GM19351 (cell line): ENCODE data around the gene OR2W3.

Source experiments
- ATAC-seq: cut with Tn5 transposase; IDR thresholded peaks from one replicate; pipeline ENCODE4 v1.9.1; 2021; ENCODE audit warnings: mild to moderate bottlenecking, moderate library complexity; ENCODE audit not compliant: unreplicated experiment

Gene OR2W3

DNA sequence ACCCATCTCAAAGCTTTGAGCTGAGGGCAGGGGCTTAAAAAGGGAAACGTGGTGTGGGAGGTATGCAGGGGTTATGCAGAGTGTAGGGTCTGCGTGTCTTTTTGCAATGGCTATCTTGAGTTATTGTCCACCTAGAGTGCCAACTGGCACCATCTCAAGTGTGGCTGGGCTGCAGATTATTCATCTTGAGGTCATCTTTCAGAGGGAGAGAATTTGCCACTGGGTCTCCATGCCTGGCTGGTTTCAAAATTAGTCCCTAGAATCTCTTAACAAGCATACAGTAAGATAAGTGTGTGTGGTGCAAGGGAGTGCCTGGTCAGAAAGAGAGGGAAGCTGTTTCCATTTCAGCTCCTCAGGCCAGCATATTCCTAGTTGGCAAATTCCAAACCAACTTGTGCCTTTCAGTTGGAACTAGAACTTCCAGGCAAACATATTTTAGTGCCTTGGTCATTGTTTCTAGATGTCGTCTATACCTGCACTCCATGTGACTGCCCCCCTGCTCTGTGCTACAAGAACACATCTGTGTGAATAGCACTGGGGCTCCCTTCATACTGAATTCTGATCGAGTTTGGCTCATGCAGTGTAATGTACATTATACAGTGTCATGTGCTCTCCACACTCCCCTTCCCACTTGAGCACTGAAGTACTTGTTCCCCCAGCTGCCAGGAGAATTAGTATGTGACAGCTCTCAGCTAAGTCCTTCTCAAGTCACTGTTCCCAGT lies 19.7 kb downstream of the OR2W3 start:
- ATAC-seq, result no peak

DNA sequence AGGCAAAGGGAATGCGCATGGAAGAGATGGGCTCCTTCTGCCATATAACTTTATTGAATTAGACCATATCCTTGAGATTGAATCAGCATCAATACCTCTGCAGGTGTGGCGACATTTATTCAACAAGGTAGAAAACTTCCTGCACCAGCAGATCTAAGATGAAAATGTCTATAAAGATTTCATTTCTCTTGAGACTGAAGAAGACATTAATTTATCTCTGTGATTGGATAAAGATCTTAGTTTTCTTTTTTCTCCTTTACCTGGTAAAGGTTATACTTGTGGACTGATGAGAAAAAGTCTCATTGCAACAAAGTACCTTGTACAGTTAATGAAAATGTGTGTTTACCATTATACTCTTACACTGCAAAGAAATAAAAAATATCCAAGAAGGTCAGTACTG lies 24.6 kb downstream of the OR2W3 start, which contains the start of gene OR2T8:
OR2T8 (plus strand) TSS at position 301 of the 400 bp plus-strand sequence. CDS start 766 bp downstream, outside the sequence.
- no peak for ATAC-seq

DNA sequence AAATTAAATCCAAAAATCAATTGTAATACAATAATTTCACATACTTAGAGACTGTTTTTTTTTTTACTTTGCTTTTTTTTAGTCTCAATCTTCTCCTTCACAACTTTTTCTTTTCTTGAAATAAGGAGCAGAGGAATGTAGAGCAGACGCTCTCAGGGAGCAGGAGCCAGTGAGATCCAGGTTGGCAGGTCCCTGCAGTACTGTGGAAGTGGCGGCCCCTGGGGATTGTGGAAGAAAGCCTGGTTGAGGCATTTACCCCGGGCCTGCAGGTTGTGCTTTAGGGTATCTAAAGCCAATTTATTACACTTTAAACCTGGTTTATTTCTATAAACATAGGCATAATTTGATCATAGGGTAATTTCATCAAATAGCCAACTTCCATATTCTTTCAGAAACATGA lies 28.6 kb downstream of the OR2W3 start:
- no peak for ATAC-seq

DNA sequence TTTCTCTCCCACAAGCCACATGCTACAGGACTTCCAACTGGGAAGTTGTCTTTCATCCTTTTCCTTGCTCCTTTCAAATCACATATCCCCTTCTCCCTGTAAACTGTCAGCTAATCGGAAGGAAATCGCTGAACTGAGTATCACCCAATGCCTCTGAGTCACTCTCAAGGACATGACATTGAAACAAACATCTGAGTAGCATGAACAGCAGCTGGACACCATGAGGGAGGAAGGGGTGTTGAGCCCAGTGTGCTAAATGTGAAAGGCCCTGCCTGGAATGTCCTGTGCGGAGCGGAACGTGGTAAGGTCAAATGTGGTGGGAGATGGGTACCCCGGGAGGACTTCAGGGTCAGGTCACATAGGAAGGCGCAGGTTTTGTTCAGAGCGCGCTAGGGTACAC lies 29.5 kb downstream of the OR2W3 start, which contains the start of gene OR2AJ1:
OR2AJ1 (plus strand) TSS at position 22 of the 400 bp plus-strand sequence. CDS start 8,880 bp downstream, outside the sequence.
- ATAC-seq, result no peak

DNA sequence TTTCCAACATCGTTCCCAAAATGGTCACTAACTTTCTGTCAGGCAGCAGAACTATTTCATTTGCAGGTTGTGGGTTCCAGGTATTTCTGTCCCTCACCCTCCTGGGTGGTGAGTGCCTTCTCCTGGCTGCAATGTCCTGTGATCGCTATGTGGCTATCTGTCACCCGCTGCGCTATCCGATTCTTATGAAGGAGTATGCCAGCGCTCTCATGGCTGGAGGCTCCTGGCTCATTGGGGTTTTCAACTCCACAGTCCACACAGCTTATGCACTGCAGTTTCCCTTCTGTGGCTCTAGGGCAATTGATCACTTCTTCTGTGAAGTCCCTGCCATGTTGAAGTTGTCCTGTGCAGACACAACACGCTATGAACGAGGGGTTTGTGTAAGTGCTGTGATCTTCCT lies 38.6 kb downstream of the OR2W3 start:
- ATAC-seq, result no peak

DNA sequence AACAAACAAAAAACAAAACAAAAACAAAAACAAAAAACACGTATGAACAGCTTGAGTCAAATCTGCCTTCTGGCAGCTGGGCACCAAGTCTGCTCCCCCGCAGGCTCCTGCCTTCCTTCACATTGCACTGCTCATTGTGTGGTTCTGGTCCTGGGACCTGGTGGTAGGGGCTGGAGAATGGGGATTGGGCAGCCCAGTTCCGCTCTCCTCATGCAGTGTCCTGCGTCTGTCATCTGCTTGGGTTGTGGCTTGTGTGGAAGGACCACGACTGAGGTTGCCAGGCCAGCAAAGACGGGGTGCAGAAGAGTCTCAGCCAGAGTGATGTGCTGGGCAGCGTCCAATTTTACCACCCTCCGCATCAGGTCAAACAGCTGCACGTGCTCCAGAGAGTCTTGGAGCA lies 40.4 kb downstream of the OR2W3 start:
- no peak for ATAC-seq

DNA sequence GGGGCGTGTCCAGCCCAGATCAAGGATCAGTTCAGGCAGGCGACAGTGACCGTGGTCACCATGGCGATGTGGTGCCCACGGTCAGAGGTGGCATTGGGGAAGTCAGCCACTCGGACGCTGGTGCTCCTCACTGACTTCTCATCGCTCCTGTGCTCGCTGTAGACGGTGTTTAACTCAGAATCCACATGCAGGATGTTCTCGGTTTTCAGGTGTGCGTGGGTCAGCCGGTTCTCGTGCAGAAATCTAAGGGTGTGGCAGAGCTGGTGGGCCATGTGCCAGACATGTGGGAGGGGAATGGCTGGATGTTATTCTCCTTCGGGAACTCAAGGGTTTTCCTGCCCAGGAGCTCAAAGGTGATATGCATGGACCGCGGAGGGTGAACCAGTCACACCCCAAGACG lies 41.0 kb downstream of the OR2W3 start:
- ATAC-seq, result no peak

DNA sequence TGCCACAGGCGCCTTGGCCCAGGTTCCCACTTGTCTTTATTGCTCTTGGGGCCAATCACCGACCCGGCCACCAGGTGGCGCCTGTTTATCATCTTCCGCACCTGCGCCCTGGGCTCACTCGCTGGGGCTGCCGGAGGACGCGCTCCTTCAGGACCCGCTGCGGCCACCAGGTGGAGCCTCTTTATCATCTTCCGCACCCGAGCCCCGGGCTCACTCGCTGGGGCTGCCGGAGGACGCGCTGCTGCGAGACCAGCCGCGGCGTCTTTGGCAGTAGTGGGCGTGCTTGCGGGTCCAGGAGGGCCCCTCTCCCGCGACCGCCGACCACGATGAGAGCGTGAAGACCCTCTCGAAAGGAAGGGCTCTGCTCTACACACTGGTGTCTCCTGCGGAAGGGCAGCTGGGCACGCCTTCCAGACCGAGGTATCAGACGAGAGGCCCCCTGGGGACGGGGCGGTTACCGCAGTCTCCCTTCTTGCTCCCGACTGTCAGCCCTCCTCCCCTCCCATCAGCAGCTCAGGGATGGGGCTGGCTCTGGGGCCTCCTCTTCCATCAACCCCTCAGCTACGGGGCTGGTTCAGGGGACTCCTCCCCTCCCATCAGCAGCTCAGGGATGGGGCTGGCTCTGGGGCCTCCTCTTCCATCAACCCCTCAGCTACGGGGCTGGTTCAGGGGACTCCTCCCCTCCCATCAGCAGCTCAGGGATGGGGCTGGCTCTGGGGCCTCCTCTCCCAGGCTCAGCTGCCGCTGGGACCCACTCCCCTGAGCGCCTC lies 41.8 kb downstream of the OR2W3 start:
- peak; percentile 99 for ATAC-seq

DNA sequence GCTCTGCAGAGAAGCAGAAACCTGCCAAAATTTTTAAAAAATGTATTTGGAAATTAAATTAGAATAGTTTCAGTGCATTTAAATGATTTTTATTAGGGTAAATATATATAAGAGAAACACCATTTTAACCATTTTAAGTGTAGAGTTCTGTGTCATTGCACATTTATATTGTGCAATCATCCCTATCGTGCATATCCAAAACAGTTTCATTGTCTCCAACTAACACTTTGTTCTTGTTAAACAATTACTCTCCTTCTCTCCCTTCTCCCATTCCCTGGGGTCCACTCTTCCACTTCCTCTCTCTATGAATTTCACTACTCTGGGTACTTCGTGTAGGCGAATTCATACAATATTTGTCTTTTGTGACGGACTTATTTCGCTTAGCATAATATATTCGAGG lies 47.2 kb downstream of the OR2W3 start:
- no peak for ATAC-seq
